GM18907 (cell line): Measurements from ENCODE around the gene MEG3.

ENCODE experiments used
- ATAC-seq: cut with Tn5 transposase; IDR thresholded peaks from one replicate; pipeline ENCODE4 v1.9.1; 2021; ENCODE audit warnings: mild to moderate bottlenecking, moderate library complexity; ENCODE audit not compliant: unreplicated experiment

Gene MEG3

GRCh38 chr14:100825713-100826331, at the start of gene MEG3:
MEG3 (plus strand) TSS chr14:100826118.
- ATAC-seq, result no peak

- no peak for ATAC-seq
These were observed 49.1 kb upstream of the MEG3 start for GRCh38 chr14:100776681-100777365.

GRCh38 chr14:100777366-100777817, 48.5 kb upstream of the MEG3 start:
- ATAC-seq, result no peak

GRCh38 chr14:100777818-100778525, 47.9 kb upstream of the MEG3 start:
- no peak for ATAC-seq

GRCh38 chr14:100778526-100778882, 47.4 kb upstream of the MEG3 start:
- no peak for ATAC-seq

- no peak for ATAC-seq
These were observed 46.8 kb upstream of the MEG3 start for GRCh38 chr14:100778951-100779690.

GRCh38 chr14:100779691-100780080, 46.2 kb upstream of the MEG3 start:
- no peak for ATAC-seq

GRCh38 chr14:100780246-100780645, 45.7 kb upstream of the MEG3 start:
- no peak for ATAC-seq

GRCh38 chr14:100780646-100781355, 45.1 kb upstream of the MEG3 start:
- no peak for ATAC-seq

GRCh38 chr14:100781952-100782351, 44.0 kb upstream of the MEG3 start:
- no peak for ATAC-seq

GRCh38 chr14:100782516-100783320, 43.2 kb upstream of the MEG3 start:
- no peak for ATAC-seq

- no peak for ATAC-seq
These were observed 42.1 kb upstream of the MEG3 start for GRCh38 chr14:100783630-100784370.

- ATAC-seq, result no peak
These were observed 41.2 kb upstream of the MEG3 start for GRCh38 chr14:100784523-100785337.

GRCh38 chr14:100785338-100785615, 40.6 kb upstream of the MEG3 start:
- no peak for ATAC-seq

GRCh38 chr14:100785626-100786025, 40.3 kb upstream of the MEG3 start:
- no peak for ATAC-seq

GRCh38 chr14:100786131-100786530, 39.8 kb upstream of the MEG3 start:
- no peak for ATAC-seq

GRCh38 chr14:100786576-100787219, 39.2 kb upstream of the MEG3 start:
- ATAC-seq, result no peak

GRCh38 chr14:100787659-100788058, 38.3 kb upstream of the MEG3 start:
- no peak for ATAC-seq
